MM.1S (cell line): Measurements from ENCODE around the gene CCL28.

Source experiments
- CTCF ChIP-seq: fragments of 300-600 bp; sonication (generic); IDR thresholded peaks from 2 replicates; pipeline ENCODE4 v1.5.1; 2016; ENCODE audit warnings: antibody characterized with exemption, low read length, mixed read lengths
- EZH2 ChIP-seq: fragments of 300-600 bp; sonication (generic); optimal IDR thresholded peaks from 2 replicates; pipeline ENCODE3; 2017; ENCODE audit warnings: low read depth, mild to moderate bottlenecking, antibody characterized with exemption, low read length, mixed read lengths
- EZH2phosphoT487 ChIP-seq: fragments of 300-600 bp; sonication (generic); IDR thresholded peaks from 2 replicates; pipeline ENCODE4 v1.6.1; 2018; ENCODE audit warnings: antibody characterized with exemption, low read length

GRCh38 chr5:43370352-43370751 lies 41.8 kb downstream of the CCL28 start:
- TF ChIP-seq CTCF = no peak
- no peak for TF ChIP-seq EZH2
- TF ChIP-seq EZH2phosphoT487 = no peak
